Activated T-cell treated with anti-CD3 and anti-CD28 coated beads, Interleukin-2, amount 50 U/mL, for 24 hours (primary cell): Measurements from ENCODE around the gene NPAS2.
A peak's percentile ranks its signal among the peaks of the same experiment; 100 is the strongest.

Experiments used
- DNase-seq: peaks from one replicate; pipeline ENCODE4 v3.0.0-alpha.2; 2020
- H3K27ac Mint-ChIP-seq: 2 replicates; pipeline ENCODE4 v1.8.0; 2020; ENCODE audit warnings: mild to moderate bottlenecking, mixed read lengths
- H3K27me3 Mint-ChIP-seq: 2 replicates; pipeline ENCODE4 v1.8.0; 2020; ENCODE audit warnings: mixed read lengths
- H3K36me3 Mint-ChIP-seq: 2 replicates; pipeline ENCODE4 v1.8.0; 2020; ENCODE audit warnings: low read depth, mixed read lengths
- H3K4me1 Mint-ChIP-seq: 2 replicates; pipeline ENCODE4 v1.8.0; 2020; ENCODE audit warnings: low read depth, mixed read lengths
- H3K4me3 Mint-ChIP-seq: 2 replicates; pipeline ENCODE4 v1.8.0; 2020; ENCODE audit warnings: mild to moderate bottlenecking, moderate library complexity, mixed read lengths
- H3K9me3 Mint-ChIP-seq: 2 replicates; pipeline ENCODE4 v1.8.0; 2020; ENCODE audit warnings: mixed read lengths

Gene NPAS2

GRCh38 chr2:101012706-101013181 is 192.8 kb downstream of the NPAS2 start:
- Mint-ChIP-seq H3K36me3 (peaks cover 80% of the 10 kb centered on the region), H3K9me3 (no peaks in the 10 kb centered on the region), H3K27me3 (no peaks in the 10 kb centered on the region), H3K4me1 (peaks cover 42% of the 10 kb centered on the region), H3K4me3 (no peak overlapping the region), H3K27ac (peak overlapping the region; percentile 78)
- no peak for DNase-seq

GRCh38 chr2:101014264-101014857 is 194.4 kb downstream of the NPAS2 start:
- H3K36me3 Mint-ChIP-seq, result peaks cover 78% of the 10 kb centered on the region
- no peak overlapping the region for H3K27ac Mint-ChIP-seq
- H3K4me3 Mint-ChIP-seq, result no peak overlapping the region
- no peak for DNase-seq
- H3K9me3 Mint-ChIP-seq, result no peaks in the 10 kb centered on the region
- peaks cover 30% of the 10 kb centered on the region for H3K4me1 Mint-ChIP-seq
- H3K27me3 Mint-ChIP-seq, result no peaks in the 10 kb centered on the region

- Mint-ChIP-seq H3K9me3 (no peaks in the 10 kb centered on the region), H3K4me3 (no peak overlapping the region), H3K36me3 (peaks cover 72% of the 10 kb centered on the region), H3K4me1 (peaks cover 6% of the 10 kb centered on the region), H3K27ac (no peak overlapping the region), H3K27me3 (no peaks in the 10 kb centered on the region)
- no peak for DNase-seq
Measured at GRCh38 chr2:101017371-101017770, 197.4 kb downstream of the NPAS2 start.

- Mint-ChIP-seq H3K4me3 (no peak overlapping the region), H3K4me1 (no peaks in the 10 kb centered on the region), H3K36me3 (peaks cover 62% of the 10 kb centered on the region), H3K27me3 (no peaks in the 10 kb centered on the region), H3K9me3 (no peaks in the 10 kb centered on the region), H3K27ac (peak overlapping the region; percentile 63)
- DNase-seq, result no peak
Measured at GRCh38 chr2:101018934-101019333, 199.0 kb downstream of the NPAS2 start.

- Mint-ChIP-seq H3K36me3 (peaks cover 43% of the 10 kb centered on the region), H3K4me1 (no peaks in the 10 kb centered on the region), H3K4me3 (no peak overlapping the region), H3K9me3 (no peaks in the 10 kb centered on the region), H3K27me3 (no peaks in the 10 kb centered on the region), H3K27ac (no peak overlapping the region)
- no peak for DNase-seq
Measured at GRCh38 chr2:101022221-101022620, 202.3 kb downstream of the NPAS2 start.

- Mint-ChIP-seq H3K4me1 (no peaks in the 10 kb centered on the region), H3K27me3 (no peaks in the 10 kb centered on the region), H3K9me3 (no peaks in the 10 kb centered on the region), H3K36me3 (peaks cover 38% of the 10 kb centered on the region), H3K27ac (no peak overlapping the region), H3K4me3 (no peak overlapping the region)
- DNase-seq, result no peak
Measured at GRCh38 chr2:101023327-101024107, 203.6 kb downstream of the NPAS2 start.

GRCh38 chr2:101025561-101025960 is 205.6 kb downstream of the NPAS2 start:
- Mint-ChIP-seq H3K4me1 (no peaks in the 10 kb centered on the region), H3K4me3 (no peak overlapping the region), H3K27me3 (no peaks in the 10 kb centered on the region), H3K9me3 (no peaks in the 10 kb centered on the region), H3K27ac (no peak overlapping the region), H3K36me3 (peaks cover 24% of the 10 kb centered on the region)
- DNase-seq, result no peak

- no peaks in the 10 kb centered on the region for H3K4me1 Mint-ChIP-seq
- no peak for DNase-seq
- H3K36me3 Mint-ChIP-seq, result peaks cover 17% of the 10 kb centered on the region
- no peak overlapping the region for H3K4me3 Mint-ChIP-seq
- H3K27ac Mint-ChIP-seq, result no peak overlapping the region
- no peaks in the 10 kb centered on the region for H3K9me3 Mint-ChIP-seq
- no peaks in the 10 kb centered on the region for H3K27me3 Mint-ChIP-seq
Measured at GRCh38 chr2:101026253-101026701, 206.3 kb downstream of the NPAS2 start.

GRCh38 chr2:101026923-101027469 is 207.1 kb downstream of the NPAS2 start:
- H3K4me1 Mint-ChIP-seq, result no peaks in the 10 kb centered on the region
- H3K4me3 Mint-ChIP-seq, result no peak overlapping the region
- DNase-seq, result no peak
- H3K27ac Mint-ChIP-seq, result no peak overlapping the region
- H3K27me3 Mint-ChIP-seq, result no peaks in the 10 kb centered on the region
- peaks cover 9% of the 10 kb centered on the region for H3K36me3 Mint-ChIP-seq
- no peaks in the 10 kb centered on the region for H3K9me3 Mint-ChIP-seq

GRCh38 chr2:101027852-101028251 is 207.9 kb downstream of the NPAS2 start:
- no peak overlapping the region for H3K4me3 Mint-ChIP-seq
- no peak for DNase-seq
- peaks cover 4% of the 10 kb centered on the region for H3K36me3 Mint-ChIP-seq
- H3K4me1 Mint-ChIP-seq, result no peaks in the 10 kb centered on the region
- H3K9me3 Mint-ChIP-seq, result no peaks in the 10 kb centered on the region
- H3K27me3 Mint-ChIP-seq, result no peaks in the 10 kb centered on the region
- no peak overlapping the region for H3K27ac Mint-ChIP-seq

- H3K36me3 Mint-ChIP-seq, result no peaks in the 10 kb centered on the region
- H3K9me3 Mint-ChIP-seq, result no peaks in the 10 kb centered on the region
- no peaks in the 10 kb centered on the region for H3K27me3 Mint-ChIP-seq
- no peak overlapping the region for H3K4me3 Mint-ChIP-seq
- H3K4me1 Mint-ChIP-seq, result no peaks in the 10 kb centered on the region
- DNase-seq, result no peak
- no peak overlapping the region for H3K27ac Mint-ChIP-seq
Measured at GRCh38 chr2:101030866-101031554, 211.1 kb downstream of the NPAS2 start.

GRCh38 chr2:101032084-101032776 is 212.3 kb downstream of the NPAS2 start:
- Mint-ChIP-seq H3K4me1 (no peaks in the 10 kb centered on the region), H3K36me3 (no peaks in the 10 kb centered on the region), H3K27ac (no peak overlapping the region), H3K4me3 (no peak overlapping the region), H3K27me3 (no peaks in the 10 kb centered on the region), H3K9me3 (no peaks in the 10 kb centered on the region)
- DNase-seq, result no peak

- Mint-ChIP-seq H3K27ac (no peak overlapping the region), H3K9me3 (no peaks in the 10 kb centered on the region), H3K27me3 (no peaks in the 10 kb centered on the region), H3K4me3 (no peak overlapping the region), H3K36me3 (no peaks in the 10 kb centered on the region), H3K4me1 (no peaks in the 10 kb centered on the region)
- DNase-seq, result no peak
Measured at GRCh38 chr2:101036562-101036961, 216.6 kb downstream of the NPAS2 start.

- no peaks in the 10 kb centered on the region for H3K9me3 Mint-ChIP-seq
- no peaks in the 10 kb centered on the region for H3K36me3 Mint-ChIP-seq
- no peak overlapping the region for H3K27ac Mint-ChIP-seq
Measured at GRCh38 chr2:101037161-101037755, 217.3 kb downstream of the NPAS2 start.

More at GRCh38 chr2:101037161-101037755, 217.3 kb downstream of the NPAS2 start:
- Mint-ChIP-seq H3K27me3 (no peaks in the 10 kb centered on the region), H3K4me1 (no peaks in the 10 kb centered on the region), H3K4me3 (no peak overlapping the region)
- DNase-seq, result no peak
